ENCODE data around the gene ATP10A. TPM values are rescaled to one million over a fixed set of nuclear protein-coding genes. Genes with fewer than 3 reads are reported as not detected.

The ATP10A gene
- total RNA-seq, 6 experiments from 2014 or later = 31.0 to 39.5 (median 33.9) TPM

DNA sequence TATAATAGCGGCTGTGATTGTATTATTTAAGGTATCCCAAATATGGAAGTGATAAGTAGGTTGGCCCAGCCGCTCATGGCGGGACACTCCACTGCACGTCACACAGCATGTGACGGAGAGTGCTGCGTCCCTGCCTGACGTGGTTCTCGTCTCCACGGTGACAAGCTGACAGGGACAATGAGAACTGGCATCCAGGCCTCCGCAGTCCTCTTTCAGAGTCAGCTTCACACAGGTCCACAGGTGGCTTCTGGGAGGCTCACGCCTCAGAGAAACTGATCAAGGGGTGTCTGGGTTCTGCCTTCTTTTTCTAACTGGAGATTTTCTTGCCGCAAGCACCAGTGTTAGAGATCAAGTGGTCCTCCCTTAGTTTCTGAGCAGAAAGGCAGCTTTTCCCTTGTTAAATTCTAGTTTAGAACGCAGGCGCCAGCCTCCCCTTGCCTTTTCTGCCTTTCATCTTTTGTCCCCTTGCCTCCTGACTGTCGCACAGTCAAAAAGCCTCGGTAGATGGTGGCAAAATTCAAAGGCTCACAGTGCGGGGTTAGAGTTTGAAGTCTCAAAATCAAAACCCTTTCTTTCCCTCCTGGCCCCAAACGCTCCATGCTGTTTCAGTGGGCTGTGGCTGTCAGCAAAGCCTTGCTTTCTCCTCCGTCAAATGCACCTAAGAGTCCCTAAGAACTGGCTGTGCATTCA lies 120.9 kb downstream of the ATP10A start:
- H3K27ac Mint-ChIP-seq = no peak overlapping the region
- peaks cover 4% of the 10 kb centered on the region; the same call in 1 of the 2 replicates for H3K36me3 Mint-ChIP-seq (ENCODE audit: low read depth)
- TF ChIP-seq, protein P1, sequence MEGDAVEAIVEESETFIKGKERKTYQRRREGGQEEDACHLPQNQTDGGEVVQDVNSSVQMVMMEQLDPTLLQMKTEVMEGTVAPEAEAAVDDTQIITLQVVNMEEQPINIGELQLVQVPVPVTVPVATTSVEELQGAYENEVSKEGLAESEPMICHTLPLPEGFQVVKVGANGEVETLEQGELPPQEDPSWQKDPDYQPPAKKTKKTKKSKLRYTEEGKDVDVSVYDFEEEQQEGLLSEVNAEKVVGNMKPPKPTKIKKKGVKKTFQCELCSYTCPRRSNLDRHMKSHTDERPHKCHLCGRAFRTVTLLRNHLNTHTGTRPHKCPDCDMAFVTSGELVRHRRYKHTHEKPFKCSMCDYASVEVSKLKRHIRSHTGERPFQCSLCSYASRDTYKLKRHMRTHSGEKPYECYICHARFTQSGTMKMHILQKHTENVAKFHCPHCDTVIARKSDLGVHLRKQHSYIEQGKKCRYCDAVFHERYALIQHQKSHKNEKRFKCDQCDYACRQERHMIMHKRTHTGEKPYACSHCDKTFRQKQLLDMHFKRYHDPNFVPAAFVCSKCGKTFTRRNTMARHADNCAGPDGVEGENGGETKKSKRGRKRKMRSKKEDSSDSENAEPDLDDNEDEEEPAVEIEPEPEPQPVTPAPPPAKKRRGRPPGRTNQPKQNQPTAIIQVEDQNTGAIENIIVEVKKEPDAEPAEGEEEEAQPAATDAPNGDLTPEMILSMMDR (IDR thresholded peaks at IDR 0.05) = no peak
- DNase-seq = no peak
- H3K4me3 Mint-ChIP-seq = no peak overlapping the region
- no peaks in the 10 kb centered on the region for H3K9me3 Mint-ChIP-seq
- peaks cover 31% of the 10 kb centered on the region for H3K4me1 Mint-ChIP-seq (ENCODE audit: low read depth)
- H3K27me3 Mint-ChIP-seq (ENCODE audit: insufficient read depth) = peaks cover 3% of the 10 kb centered on the region; the same call in 1 of the 2 replicates

DNA sequence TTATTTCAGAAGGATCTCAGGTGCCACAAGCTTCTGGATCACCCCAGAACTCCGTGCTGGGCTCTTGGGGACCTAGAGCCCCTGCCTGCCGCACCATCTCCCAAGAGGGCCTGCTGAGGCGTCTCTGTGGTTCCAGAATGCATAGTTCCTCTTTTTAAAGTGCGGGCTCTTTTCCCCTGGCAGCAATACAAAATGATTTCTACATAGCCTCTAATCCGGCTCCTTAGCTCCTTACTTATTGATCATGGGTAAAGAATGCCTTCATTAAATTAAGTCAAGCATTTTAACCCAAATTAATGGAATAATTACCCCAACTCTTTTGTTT lies 121.9 kb downstream of the ATP10A start:
- H3K4me3 Mint-ChIP-seq = no peak overlapping the region
- no peaks in the 10 kb centered on the region for H3K9me3 Mint-ChIP-seq
- DNase-seq = no peak
- peaks cover 6% of the 10 kb centered on the region for H3K36me3 Mint-ChIP-seq (ENCODE audit: low read depth)
- peaks cover 3% of the 10 kb centered on the region; the same call in 1 of the 2 replicates for H3K27me3 Mint-ChIP-seq (ENCODE audit: insufficient read depth)
- H3K27ac Mint-ChIP-seq = no peak overlapping the region
- H3K4me1 Mint-ChIP-seq (ENCODE audit: low read depth) = peaks cover 41% of the 10 kb centered on the region
- TF ChIP-seq, protein P1 (IDR thresholded peaks at IDR 0.05) = no peak

DNA sequence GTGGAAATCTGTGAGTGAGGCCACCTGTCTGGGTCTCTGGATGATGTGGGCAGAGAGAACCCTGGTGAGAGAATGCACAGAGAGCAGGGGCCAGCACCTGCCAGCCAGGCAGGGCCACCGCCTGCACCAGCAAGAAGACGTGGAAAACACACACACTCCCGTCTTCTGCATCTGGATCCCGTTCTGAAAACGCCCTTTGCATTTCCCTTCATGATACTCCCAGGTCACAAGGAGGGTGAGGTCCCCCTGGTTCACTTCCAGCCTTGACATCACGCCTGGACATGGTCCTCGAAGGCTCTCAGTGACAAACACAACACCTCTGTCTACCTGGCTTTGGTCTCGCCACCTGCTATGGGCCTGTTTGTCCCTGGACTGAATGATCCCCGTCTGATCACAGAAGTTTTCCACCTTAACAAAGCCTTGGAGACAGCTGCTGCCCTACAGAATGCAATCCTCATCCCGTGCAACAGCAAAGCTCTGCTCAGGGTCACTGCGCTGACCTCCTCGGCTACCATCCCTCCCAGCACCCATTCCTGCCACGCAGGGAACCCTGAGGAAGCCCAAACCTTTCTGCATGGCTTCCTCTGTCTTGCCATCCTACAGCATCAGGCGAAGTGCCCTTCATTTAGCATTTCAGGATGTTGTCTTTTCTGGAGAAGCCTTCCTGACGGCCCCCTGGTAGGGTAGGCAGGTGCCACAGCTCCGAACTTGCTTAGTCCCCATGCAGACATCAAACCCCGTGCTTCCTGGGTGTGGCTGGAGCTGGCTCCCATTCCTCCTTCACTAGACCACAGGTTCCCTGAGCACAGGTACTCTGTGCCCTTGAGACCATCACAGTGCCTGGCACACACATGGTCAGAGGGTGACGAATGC lies 122.5 kb downstream of the ATP10A start:
- Mint-ChIP-seq H3K36me3 (ENCODE audit: low read depth) (peaks cover 10% of the 10 kb centered on the region), H3K27me3 (ENCODE audit: insufficient read depth) (peaks cover 3% of the 10 kb centered on the region; the same call in 1 of the 2 replicates), H3K4me1 (ENCODE audit: low read depth) (peaks cover 45% of the 10 kb centered on the region), H3K4me3 (peak overlapping the region; percentile 21; the same call in 1 of the 2 replicates), H3K27ac (peak overlapping the region; percentile 38; the same call in 1 of the 2 replicates), H3K9me3 (no peaks in the 10 kb centered on the region)
- TF ChIP-seq, protein P1 (IDR thresholded peaks at IDR 0.05) = no peak
- no peak for DNase-seq

DNA sequence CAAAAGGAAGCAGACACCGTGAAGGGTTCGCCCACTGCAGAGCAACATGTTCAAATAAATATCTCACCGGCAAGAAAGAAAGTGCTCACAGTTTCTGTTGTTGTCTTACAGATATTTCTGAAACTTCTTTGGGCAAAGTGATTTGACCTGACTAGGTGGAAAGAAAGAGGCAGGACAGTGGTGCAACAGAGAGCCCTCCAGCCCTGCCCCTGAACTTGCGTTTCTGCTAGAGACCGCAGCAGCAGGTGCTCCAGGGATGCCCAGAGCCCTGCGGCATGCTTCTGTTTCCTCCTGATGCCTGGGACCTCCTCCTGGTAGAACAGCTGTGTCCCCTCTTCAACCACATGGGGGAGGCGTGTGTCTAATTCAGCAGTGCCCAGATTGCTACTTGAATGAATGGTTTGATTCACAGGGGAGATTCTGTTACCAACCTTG lies 123.4 kb downstream of the ATP10A start:
- H3K4me1 Mint-ChIP-seq (ENCODE audit: low read depth) = peaks cover 45% of the 10 kb centered on the region
- TF ChIP-seq, protein P1 (IDR thresholded peaks at IDR 0.05) = peak; percentile 69
- DNase-seq = peak; percentile 37

DNA sequence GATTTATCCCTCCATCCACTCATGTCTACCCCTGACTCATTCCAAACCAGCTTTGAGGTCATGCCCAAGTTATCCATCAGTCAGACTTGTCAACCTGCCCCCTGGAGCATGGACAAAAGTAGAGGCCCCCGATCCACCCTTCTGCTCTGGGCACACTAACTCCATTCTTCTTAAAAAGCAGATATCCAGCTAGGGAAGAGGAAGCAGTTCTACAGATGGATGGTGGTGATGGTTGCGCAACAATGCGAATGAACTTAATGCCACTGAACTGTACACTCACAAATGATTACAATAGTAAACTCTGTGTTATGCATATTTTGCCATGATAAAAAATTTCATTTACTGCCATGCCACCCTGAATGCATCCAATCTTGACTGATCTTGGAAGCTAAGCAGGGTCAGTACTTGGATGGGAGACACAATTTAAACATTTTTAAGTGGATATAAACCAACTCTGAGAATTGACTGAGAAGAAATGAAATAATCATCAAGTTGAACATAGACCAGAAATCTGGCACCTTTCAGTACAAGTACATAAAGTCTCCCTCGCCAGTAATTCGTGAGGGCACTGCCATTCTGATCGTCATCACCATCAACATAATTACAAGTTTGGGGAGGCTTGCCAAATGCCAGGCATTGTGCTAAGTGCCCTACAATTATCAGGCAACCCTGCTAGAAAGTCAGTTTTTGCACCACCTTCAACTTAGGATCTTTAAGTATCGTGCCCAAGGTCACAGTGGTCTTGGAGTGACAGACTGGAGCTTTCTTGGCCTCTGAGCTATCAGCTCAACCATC lies 124.8 kb downstream of the ATP10A start:
- Mint-ChIP-seq H3K27ac (no peak overlapping the region), H3K4me3 (no peak overlapping the region), H3K36me3 (ENCODE audit: low read depth) (peaks cover 6% of the 10 kb centered on the region), H3K4me1 (ENCODE audit: low read depth) (peaks cover 40% of the 10 kb centered on the region), H3K27me3 (ENCODE audit: insufficient read depth) (peaks cover 3% of the 10 kb centered on the region; the same call in 1 of the 2 replicates), H3K9me3 (no peaks in the 10 kb centered on the region)
- TF ChIP-seq, protein P1 (IDR thresholded peaks at IDR 0.05) = no peak
- DNase-seq = no peak

More for the DNA sequence above, 123.4 kb downstream of the ATP10A start:
- Mint-ChIP-seq H3K4me3 (no peak overlapping the region), H3K27me3 (ENCODE audit: insufficient read depth) (peaks cover 3% of the 10 kb centered on the region; the same call in 1 of the 2 replicates), H3K36me3 (ENCODE audit: low read depth) (peaks cover 10% of the 10 kb centered on the region), H3K27ac (no peak overlapping the region), H3K9me3 (no peaks in the 10 kb centered on the region)
